HL-60 (cell line): ENCODE results near the gene KCNH2.

Experiments
- DNase-seq, 2 experiments: peaks; one replicate each; pipeline ENCODE4 v3.0.0-alpha.2; 2010 to 2020; ENCODE audit warnings: low read depth in 1 of 2, low spot score in 1 of 2
- H3K27ac ChIP-seq: fragments of 250-450 bp; sonication (Bioruptor Pico); replicated peaks from 2 replicates; pipeline ENCODE4 v1.5.1; 2020; ENCODE audit warnings: mild to moderate bottlenecking, moderate library complexity
- H3K27me3 ChIP-seq: fragments of 250-450 bp; sonication (Bioruptor Pico); 2 replicates; pipeline ENCODE4 v1.5.1; 2021; ENCODE audit warnings: mild to moderate bottlenecking, moderate library complexity; ENCODE audit not compliant: insufficient read depth, poor library complexity, severe bottlenecking
- H3K4me3 ChIP-seq: replicated peaks from 2 replicates; pipeline ENCODE4 v1.5.1; 2011; ENCODE audit warnings: mild to moderate bottlenecking, control low read depth, low read length; ENCODE audit not compliant: insufficient read depth
- GABPA ChIP-seq: IDR thresholded peaks from 2 replicates; pipeline ENCODE4 v1.6.1; 2012; ENCODE audit warnings: low read depth
- POLR2AphosphoS5 ChIP-seq: IDR thresholded peaks from 2 replicates; pipeline ENCODE4 v1.6.1; 2012; ENCODE audit warnings: low read depth
- SPI1 ChIP-seq: IDR thresholded peaks from 2 replicates; pipeline ENCODE4 v1.6.1; 2012; ENCODE audit warnings: low read depth, mild to moderate bottlenecking, borderline replicate concordance
- TF ChIP-seq, protein P1 (sequence below): IDR thresholded peaks from 2 replicates; pipeline ENCODE4 v1.6.1; 2012; ENCODE audit warnings: low read depth; ENCODE audit not compliant: insufficient replicate concordance
- TF ChIP-seq, protein P2 (sequence below): IDR thresholded peaks from one replicate; pipeline ENCODE4 v1.5.1; 2011; ENCODE audit warnings: low read length, control low read depth, inconsistent platforms; ENCODE audit not compliant: insufficient read depth

The KCNH2 gene

GRCh38 chr7:151007469-151007898 lies 29.4 kb upstream of the KCNH2 start:
- Histone ChIP-seq H3K27ac (no peak overlapping the region), H3K4me3 (no peak overlapping the region)
- TF ChIP-seq GABPA, result no peak
- TF ChIP-seq, protein P1, sequence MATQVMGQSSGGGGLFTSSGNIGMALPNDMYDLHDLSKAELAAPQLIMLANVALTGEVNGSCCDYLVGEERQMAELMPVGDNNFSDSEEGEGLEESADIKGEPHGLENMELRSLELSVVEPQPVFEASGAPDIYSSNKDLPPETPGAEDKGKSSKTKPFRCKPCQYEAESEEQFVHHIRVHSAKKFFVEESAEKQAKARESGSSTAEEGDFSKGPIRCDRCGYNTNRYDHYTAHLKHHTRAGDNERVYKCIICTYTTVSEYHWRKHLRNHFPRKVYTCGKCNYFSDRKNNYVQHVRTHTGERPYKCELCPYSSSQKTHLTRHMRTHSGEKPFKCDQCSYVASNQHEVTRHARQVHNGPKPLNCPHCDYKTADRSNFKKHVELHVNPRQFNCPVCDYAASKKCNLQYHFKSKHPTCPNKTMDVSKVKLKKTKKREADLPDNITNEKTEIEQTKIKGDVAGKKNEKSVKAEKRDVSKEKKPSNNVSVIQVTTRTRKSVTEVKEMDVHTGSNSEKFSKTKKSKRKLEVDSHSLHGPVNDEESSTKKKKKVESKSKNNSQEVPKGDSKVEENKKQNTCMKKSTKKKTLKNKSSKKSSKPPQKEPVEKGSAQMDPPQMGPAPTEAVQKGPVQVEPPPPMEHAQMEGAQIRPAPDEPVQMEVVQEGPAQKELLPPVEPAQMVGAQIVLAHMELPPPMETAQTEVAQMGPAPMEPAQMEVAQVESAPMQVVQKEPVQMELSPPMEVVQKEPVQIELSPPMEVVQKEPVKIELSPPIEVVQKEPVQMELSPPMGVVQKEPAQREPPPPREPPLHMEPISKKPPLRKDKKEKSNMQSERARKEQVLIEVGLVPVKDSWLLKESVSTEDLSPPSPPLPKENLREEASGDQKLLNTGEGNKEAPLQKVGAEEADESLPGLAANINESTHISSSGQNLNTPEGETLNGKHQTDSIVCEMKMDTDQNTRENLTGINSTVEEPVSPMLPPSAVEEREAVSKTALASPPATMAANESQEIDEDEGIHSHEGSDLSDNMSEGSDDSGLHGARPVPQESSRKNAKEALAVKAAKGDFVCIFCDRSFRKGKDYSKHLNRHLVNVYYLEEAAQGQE, result no peak
- no peak for TF ChIP-seq POLR2AphosphoS5
- TF ChIP-seq, protein P2, sequence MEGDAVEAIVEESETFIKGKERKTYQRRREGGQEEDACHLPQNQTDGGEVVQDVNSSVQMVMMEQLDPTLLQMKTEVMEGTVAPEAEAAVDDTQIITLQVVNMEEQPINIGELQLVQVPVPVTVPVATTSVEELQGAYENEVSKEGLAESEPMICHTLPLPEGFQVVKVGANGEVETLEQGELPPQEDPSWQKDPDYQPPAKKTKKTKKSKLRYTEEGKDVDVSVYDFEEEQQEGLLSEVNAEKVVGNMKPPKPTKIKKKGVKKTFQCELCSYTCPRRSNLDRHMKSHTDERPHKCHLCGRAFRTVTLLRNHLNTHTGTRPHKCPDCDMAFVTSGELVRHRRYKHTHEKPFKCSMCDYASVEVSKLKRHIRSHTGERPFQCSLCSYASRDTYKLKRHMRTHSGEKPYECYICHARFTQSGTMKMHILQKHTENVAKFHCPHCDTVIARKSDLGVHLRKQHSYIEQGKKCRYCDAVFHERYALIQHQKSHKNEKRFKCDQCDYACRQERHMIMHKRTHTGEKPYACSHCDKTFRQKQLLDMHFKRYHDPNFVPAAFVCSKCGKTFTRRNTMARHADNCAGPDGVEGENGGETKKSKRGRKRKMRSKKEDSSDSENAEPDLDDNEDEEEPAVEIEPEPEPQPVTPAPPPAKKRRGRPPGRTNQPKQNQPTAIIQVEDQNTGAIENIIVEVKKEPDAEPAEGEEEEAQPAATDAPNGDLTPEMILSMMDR, result no peak
- no peak for TF ChIP-seq SPI1

GRCh38 chr7:151006590-151007300 lies 28.6 kb upstream of the KCNH2 start:
- no peak overlapping the region for H3K4me3 ChIP-seq
- TF ChIP-seq SPI1, result no peak
- TF ChIP-seq POLR2AphosphoS5, result no peak
- TF ChIP-seq, protein P2, result no peak
- TF ChIP-seq, protein P1, result no peak
- no peak for TF ChIP-seq GABPA

More at GRCh38 chr7:151007469-151007898, 29.4 kb upstream of the KCNH2 start:
- no peak for DNase-seq
- peaks cover 2% of the 10 kb centered on the region for H3K27me3 ChIP-seq

DNA sequence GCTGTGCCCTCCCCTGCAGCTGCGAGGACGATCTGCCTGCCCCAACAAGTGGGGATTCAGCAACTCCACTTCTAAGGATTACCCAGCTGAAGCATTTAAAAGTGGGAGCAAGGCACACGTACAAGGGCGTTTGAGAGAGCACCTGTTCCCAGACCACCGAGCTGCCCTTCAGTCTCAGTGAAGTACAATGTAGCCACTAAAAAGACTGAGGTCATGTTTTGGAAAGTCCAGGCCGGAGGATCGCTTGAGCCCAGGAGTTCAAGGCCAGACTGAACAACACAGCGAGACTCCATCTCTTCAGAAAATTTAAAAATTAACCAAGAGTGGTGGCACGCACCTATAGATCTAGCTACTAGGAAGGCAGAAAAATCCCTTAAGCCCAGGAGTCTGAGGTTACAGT lies 27.4 kb upstream of the KCNH2 start:
- no peak overlapping the region for H3K4me3 ChIP-seq
- TF ChIP-seq SPI1, result no peak
- TF ChIP-seq, protein P2, result no peak
- no peak for TF ChIP-seq GABPA
- no peak for TF ChIP-seq POLR2AphosphoS5
- H3K27ac ChIP-seq, result no peak overlapping the region
- no peaks in the 10 kb centered on the region for H3K27me3 ChIP-seq
- no peak for DNase-seq

More at GRCh38 chr7:151006590-151007300, 28.6 kb upstream of the KCNH2 start:
- Histone ChIP-seq H3K27me3 (no peaks in the 10 kb centered on the region), H3K27ac (no peak overlapping the region)
- DNase-seq, result no peak
